ENCODE results near the gene SH3YL1. TPM values are rescaled to one million over a fixed set of nuclear protein-coding genes. Genes with fewer than 3 reads are reported as not detected.

The SH3YL1 gene
- total RNA-seq, 2 donors from 2014 or later: 72.4 to 117 TPM

DNA sequence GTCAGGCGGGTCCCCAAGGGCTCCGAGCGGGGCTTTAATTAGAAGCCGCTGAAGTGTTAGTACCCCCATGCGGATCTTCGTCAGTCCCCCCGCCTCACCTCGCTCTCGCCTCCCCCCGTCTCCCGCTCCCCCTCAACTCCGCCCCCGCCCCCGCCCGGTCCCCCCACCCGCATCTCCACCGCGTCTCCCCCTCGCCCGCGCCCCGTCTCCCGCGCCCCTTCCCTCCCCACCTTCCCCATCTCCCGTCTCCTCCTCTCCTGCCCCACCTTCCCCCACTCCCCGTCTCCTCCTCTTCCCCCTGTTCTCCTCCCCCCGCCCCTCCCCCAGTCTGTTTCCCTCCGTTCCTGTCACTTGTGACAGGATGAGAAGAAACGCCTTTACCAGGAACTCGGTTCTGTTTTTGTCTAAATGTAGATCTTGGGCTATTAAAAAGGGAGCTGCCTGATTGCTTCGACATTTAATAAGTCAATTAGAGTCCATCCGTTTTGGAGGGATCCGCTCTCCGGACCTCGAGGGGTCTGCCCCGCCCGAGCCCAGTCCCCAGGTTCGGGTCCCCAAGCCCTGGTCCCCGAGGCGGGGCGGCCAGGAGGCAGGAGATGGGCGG lies 25.0 kb upstream of the SH3YL1 start:
- DNase-seq (ENCODE audit: low spot score): no peak
- Histone ChIP-seq H3K4me1 (replicated peaks) (peaks cover 10% of the 10 kb centered on the region), H3K4me3 (peak overlapping the region in 1 of 2 donors; percentile 35), H3K36me3 (no peaks in the 10 kb centered on the region), H3K9me3 (no peaks in the 10 kb centered on the region), H3K27ac (no peak overlapping the region), H3K27me3 (replicated peaks; ENCODE audit: insufficient read depth) (peaks cover 8% of the 10 kb centered on the region)
- intact Hi-C loops (cut with DNase I): no loop called here
- TF ChIP-seq POLR2AphosphoS5 (IDR thresholded peaks at IDR 0.05) (no peak), POLR2A (IDR thresholded peaks at IDR 0.05) (no peak)
- TF ChIP-seq, protein P1, sequence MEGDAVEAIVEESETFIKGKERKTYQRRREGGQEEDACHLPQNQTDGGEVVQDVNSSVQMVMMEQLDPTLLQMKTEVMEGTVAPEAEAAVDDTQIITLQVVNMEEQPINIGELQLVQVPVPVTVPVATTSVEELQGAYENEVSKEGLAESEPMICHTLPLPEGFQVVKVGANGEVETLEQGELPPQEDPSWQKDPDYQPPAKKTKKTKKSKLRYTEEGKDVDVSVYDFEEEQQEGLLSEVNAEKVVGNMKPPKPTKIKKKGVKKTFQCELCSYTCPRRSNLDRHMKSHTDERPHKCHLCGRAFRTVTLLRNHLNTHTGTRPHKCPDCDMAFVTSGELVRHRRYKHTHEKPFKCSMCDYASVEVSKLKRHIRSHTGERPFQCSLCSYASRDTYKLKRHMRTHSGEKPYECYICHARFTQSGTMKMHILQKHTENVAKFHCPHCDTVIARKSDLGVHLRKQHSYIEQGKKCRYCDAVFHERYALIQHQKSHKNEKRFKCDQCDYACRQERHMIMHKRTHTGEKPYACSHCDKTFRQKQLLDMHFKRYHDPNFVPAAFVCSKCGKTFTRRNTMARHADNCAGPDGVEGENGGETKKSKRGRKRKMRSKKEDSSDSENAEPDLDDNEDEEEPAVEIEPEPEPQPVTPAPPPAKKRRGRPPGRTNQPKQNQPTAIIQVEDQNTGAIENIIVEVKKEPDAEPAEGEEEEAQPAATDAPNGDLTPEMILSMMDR (IDR thresholded peaks at IDR 0.05): no peak
- whole genome bisulfite sequencing: 4% methylated on average over 21 of the region's 42 CpGs

DNA sequence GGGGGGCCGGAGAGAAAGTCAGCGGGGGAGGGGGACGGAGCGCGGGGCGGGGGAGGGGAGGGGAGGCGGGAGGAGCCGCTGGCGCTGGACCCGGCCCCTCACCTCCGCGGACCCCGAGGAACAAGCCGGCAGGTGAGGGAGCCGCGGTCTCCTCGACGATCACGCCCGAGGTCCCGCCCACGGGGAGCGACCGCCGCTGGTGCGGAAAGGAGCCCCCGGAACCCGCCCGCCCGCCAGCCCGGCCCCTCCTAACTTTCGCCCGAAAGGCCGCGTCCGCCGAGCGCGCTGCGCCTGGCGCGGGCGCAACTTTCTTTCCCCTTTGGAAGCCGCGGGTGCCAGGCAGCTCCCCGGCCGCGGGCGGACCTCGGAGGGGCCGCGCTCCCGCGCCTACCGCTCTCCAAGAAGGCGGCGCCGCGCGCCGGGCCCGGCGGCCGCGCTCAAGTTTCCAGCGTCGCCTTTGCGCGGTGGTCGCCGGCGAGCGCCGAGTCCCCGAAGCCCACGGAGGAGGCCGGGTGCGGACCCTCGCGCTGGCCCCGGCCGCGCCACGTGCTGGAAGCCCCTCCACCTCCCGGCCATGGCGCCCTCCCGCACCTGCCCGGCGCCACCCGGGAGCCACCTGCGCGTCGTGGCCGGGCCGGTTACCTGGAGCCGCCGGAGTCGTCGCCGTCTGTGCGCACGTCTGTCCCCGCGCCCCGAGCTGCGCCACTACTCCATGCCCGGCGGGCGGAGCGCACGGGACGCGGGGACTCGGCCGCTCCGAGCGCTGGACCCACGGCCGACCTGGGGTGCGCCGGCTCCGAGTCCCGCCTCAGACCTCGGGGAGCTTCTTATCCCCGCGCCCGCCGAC lies 24.3 kb upstream of the SH3YL1 start, which contains the start of gene ALKAL2:
Gene ALKAL2 (minus strand): TSS at position 181 of the 847 bp plus-strand sequence. CDS start 256 bp downstream, outside the sequence.
- no peak for TF ChIP-seq POLR2AphosphoS5 (IDR thresholded peaks at IDR 0.05)
- intact Hi-C loops (cut with DNase I): no loop called here
- Histone ChIP-seq H3K27ac (no peak within 1 kb of the TSS), H3K9me3 (no peaks in the 10 kb centered on the region), H3K27me3 (replicated peaks; ENCODE audit: insufficient read depth) (peaks cover 8% of the 10 kb centered on the region), H3K36me3 (no peaks in the 10 kb centered on the region), H3K4me1 (replicated peaks) (peaks cover 10% of the 10 kb centered on the region), H3K4me3 (peak within 1 kb of the TSS; percentile 26 to 35)
- WGBS: 1% methylated on average over 85 of the region's 128 CpGs
- DNase-seq (ENCODE audit: low spot score): no peak

DNA sequence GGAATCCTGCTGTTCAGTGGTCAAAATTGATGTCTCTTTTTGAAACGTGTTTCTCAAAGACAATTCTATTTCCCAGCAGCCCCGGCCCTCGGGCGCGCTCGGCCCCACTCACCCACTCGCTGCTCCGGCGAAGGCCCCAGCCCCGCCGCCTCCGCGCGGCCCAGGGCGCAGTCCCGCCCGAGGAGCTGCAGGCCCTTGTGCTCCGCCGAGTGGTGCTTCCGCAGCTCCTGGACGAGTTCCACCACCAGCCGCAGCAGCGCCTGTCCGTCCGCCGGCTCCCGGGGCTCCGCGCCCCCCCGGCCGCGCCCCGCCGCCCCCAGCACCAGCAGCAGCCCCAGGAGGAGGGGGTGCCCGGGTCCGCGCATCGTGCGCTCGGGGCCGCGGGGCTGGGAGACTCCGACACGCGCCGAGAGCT lies 23.6 kb upstream of the SH3YL1 start:
- intact Hi-C loops (cut with DNase I): no loop called here
- no peaks in the 10 kb centered on the region for H3K36me3 ChIP-seq
- no peak for TF ChIP-seq POLR2A (IDR thresholded peaks at IDR 0.05)
- TF ChIP-seq, protein P1 (IDR thresholded peaks at IDR 0.05): no peak
- no peak for TF ChIP-seq POLR2AphosphoS5 (IDR thresholded peaks at IDR 0.05)
- peak overlapping the region; percentile 26 to 35 for H3K4me3 ChIP-seq
- no peak for DNase-seq (ENCODE audit: low spot score)
- H3K9me3 ChIP-seq: no peaks in the 10 kb centered on the region
- no peak overlapping the region for H3K27ac ChIP-seq
- peaks cover 6% of the 10 kb centered on the region for H3K27me3 ChIP-seq (replicated peaks; ENCODE audit: insufficient read depth)
- 1% methylated on average over 24 of the region's 46 CpGs for WGBS
- H3K4me1 ChIP-seq (replicated peaks): peaks cover 10% of the 10 kb centered on the region

DNA sequence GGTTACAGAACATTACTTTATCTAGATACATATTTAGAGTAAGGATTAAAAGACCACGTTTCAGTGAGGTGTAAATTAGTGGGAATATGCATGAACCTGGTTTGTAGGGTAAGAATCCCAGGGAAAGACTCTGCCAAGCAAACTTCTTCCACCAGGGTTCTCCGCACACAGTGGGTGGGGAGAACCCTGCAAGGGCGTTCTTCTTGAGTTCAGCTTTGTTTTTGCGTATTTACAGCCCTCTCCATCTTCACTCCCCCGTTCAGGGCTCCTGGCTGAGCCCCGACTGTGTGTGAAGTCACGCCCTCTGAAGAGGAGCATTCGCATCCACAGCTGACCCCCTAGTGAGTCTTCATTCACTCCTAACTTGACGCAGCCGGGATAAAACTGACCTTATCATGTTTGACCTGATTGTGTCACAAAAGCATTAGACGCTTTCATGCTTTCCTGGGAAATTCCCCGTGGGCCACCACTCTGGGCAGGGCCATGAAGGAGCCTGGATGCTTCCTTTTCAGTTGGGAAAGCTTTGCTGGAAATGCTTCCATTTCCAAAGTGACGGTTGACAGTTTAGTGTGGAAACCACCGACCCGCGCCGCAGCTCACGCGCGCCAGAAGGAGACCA lies 23.1 kb upstream of the SH3YL1 start:
- TF ChIP-seq, protein P1 (IDR thresholded peaks at IDR 0.05): no peak
- TF ChIP-seq POLR2A (IDR thresholded peaks at IDR 0.05) (no peak), POLR2AphosphoS5 (IDR thresholded peaks at IDR 0.05) (no peak)
- no peak overlapping the region for H3K27ac ChIP-seq
- no peak overlapping the region for H3K4me3 ChIP-seq
- intact Hi-C loops (cut with DNase I): no loop called here
- H3K27me3 ChIP-seq (replicated peaks; ENCODE audit: insufficient read depth): peaks cover 6% of the 10 kb centered on the region
- no peak for DNase-seq (ENCODE audit: low spot score)
- no peaks in the 10 kb centered on the region for H3K36me3 ChIP-seq
- no peaks in the 10 kb centered on the region for H3K9me3 ChIP-seq
- 45% methylated on average over 20 of the region's 20 CpGs for WGBS
- peaks cover 10% of the 10 kb centered on the region for H3K4me1 ChIP-seq (replicated peaks)

DNA sequence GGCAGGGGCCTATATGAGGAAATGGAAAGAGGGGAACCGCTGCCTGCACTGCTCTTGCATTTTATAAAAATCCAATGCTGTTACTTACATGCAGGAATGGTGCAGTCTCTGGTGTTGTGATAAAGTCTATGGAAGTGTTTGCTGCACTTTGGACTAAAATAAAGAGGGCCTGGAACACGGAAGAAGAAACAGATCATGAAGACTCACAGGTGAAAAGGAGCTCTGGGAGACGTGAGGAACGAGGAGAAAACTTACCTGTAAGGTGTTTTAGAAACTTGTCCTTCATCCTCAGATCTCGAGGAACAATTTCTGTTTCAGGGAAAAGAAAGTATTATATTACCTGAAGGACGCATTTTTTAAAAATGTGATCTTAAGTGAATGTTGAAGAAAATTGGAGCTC lies 22.2 kb upstream of the SH3YL1 start:
- peaks cover 10% of the 10 kb centered on the region for H3K4me1 ChIP-seq (replicated peaks)
- H3K36me3 ChIP-seq: no peaks in the 10 kb centered on the region
- peaks cover 6% of the 10 kb centered on the region for H3K27me3 ChIP-seq (replicated peaks; ENCODE audit: insufficient read depth)
- H3K4me3 ChIP-seq: no peak overlapping the region
- H3K9me3 ChIP-seq: no peaks in the 10 kb centered on the region
- intact Hi-C loops (cut with DNase I): no loop called here
- TF ChIP-seq POLR2A (IDR thresholded peaks at IDR 0.05) (no peak), POLR2AphosphoS5 (IDR thresholded peaks at IDR 0.05) (no peak)
- TF ChIP-seq, protein P1 (IDR thresholded peaks at IDR 0.05): no peak
- no peak overlapping the region for H3K27ac ChIP-seq
- WGBS: 95% methylated on average over 6 of the region's 6 CpGs
- no peak for DNase-seq (ENCODE audit: low spot score)

Data from prostate gland (tissue), 2 donors.